DMS 273 (cell line): ENCODE results near the gene UPP1.
A peak's percentile ranks its signal among the peaks of the same experiment; 100 is the strongest.

Source experiments
- DNase-seq: peaks from one replicate; lab custom pipeline; 2025; ENCODE audit not compliant: unreplicated experiment; lab: John Stamatoyannopoulos, UW

The UPP1 gene

DNA sequence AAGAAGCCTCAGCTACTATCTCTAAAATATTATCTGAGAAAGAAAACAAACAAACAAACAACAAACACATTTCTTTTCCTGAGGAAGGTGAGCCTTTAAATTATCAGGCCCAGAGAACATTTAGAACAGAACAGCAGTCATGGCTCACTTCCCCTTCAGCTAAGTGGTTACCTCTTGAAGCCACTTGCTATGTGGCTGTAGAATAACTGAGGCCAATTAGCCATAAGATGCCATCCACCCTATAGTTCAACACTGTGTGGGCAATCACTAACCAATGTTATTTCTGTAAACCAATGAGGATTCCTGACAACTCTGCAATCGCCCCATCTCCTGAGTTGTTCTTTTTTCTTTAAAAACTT, 3.7 kb upstream of the UPP1 start:
- DNase-seq, result no peak

DNA sequence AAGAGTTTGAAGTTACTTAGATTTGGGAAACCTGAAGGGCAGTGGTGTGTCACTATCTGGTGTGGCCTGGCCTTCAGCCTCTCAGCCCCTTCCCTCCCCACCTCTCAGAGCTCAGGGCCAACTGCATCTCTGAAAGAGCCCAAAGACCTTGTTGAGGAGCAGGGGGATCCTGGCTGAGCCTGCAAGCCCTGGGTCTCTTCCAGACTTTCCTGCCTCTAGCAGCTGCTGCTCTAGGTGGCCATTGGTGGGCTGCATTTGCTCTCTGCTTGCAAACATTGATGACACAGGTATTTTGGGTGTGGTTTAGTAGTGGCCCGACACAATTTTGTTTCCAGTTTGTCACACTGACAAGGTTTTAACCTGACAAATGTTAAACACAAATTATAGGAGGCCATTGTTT, 3.1 kb upstream of the UPP1 start:
- no peak for DNase-seq

DNA sequence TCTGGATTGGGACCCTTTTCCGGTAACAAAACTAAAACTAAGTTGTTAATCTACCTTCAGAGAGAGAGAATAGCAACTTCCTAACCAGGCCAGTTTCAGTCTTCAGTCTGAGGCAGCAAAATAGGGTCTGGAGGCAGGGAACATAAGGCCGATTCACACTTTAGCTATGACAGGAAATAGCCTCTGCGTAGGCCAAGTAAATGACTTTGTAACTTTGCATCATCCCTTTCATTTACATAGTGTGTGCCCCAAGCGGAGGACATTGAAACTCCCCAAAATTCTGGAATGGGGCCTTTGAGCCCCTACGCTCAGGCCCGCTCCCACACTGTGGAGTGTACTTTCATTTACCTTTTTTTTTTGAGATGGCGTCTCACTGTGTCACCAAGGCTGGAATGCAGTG, 1.7 kb upstream of the UPP1 start:
- DNase-seq, result no peak

DNA sequence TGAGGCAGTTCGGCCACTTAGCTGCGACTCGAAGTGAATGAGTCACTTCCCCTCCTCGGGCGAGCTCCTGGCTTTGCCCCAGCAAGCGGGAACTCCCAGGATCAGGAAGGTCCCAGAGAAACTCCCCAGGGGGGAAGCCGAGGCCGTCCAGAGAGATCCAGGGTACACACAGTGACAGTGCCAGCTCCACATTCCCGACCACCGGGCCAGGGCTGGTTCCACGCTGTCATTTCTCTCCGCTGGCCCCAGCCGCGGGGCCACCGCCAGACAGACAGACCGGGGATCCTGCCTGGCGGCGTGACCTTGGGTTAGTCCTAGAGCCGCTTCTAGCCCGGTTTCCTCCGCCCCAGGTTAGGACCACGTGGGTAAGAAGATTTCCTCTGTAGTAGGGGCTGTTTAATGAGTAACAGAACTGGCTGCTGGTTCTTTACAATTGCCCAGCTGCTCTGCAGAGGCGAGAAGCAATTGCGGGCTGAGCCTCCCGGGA, 463 bp upstream of the UPP1 start:
- DNase-seq, result peak; percentile 77

DNA sequence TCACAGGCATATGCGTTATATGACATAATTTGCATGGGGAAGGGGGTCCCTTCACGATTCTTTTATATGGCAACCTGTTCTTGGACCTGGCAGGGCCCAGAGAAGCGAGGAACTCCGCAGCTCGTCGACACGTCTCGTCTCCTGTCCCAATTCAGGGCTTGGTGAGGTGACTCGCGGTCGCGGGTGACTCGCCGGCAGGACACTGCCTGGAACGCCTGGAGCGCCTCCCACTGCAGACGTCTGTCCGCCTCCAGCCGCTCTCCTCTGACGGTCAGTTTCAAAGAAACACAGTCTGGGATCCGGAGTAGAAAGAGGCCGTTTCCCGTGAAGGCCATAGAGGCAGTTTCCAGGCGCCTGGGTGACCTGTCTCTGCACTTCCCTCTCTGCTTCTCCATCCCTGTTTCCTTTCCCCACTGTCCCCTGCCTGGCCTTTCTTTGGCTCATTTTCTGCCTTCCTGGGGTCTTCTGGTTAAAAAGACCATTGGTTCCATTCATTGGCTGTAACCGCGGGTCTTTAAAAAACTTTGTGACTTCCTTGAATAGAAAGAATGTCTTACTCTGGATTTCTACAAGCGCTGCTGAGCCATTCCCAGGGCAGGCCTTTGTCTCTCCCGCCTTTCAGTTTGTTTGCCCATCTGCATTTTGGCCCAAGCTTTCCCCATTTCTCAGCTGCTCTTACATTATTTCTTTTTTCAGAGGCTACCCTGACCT, 1.2 kb downstream of the UPP1 start:
- no peak for DNase-seq

DNA sequence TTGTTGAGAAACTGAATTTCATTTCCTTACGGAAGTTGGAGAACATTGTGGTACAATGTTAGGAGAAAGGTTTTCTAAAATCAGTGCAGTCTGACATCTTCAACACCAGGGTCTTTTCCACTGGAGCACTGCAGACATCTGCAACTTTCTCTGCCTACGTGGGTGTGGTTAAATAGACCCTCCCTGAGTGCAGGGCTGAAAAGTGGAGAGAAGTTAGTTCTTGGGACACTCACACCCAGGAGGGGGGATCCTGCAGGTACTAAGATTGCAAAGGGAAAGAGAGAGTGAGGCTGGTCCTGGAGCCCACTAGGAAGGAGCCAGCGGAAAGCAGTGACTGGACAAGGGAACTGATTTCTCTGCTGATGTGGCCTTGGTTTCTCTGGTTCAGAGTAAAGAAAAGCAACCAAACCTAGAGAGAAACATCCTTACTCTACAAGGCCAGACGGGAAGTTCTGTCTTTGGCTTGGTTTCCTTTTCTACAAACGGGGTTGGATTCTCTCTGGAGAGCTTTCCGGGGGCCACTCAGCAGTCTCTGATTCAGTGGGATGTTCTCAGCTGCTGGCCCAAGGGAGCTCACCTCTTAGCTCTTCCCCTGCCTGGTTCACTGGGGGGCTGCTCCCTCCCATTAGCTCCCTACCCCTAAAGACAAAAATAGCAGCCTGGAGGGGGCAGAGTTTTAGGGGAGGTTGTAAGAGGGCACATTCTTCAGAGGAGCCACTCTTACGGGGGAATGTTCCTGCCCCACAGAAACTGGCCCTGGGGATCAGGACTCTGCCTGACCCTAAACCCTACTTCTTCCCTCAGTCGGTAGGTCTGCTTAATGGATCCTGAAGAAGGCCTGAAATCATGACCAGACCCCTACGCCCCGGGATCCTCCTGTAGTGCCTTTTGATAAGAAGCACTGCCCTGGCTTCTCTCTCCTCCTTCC, 2.7 kb downstream of the UPP1 start:
- DNase-seq, result no peak

DNA sequence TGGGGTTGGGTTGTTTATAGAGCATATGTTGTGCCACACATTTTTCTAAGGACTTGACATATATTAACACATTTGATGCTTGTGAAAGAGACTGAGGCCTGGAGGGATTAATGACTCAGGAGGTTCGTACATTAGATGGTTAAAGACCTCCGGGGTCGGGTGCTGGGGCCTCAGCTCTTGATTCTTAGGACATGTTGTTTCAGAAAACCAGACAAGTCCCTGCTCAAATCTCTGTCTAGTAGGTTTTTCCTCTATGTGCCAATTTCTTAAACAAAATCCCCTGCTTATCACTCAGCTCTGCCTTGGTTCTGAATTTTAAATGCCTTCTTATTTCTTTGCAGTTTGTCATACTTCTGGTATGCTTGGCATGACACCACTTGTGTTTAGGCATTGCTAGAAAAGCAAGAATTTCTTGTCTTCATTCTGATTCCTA, 5.8 kb downstream of the UPP1 start:
- no peak for DNase-seq

DNA sequence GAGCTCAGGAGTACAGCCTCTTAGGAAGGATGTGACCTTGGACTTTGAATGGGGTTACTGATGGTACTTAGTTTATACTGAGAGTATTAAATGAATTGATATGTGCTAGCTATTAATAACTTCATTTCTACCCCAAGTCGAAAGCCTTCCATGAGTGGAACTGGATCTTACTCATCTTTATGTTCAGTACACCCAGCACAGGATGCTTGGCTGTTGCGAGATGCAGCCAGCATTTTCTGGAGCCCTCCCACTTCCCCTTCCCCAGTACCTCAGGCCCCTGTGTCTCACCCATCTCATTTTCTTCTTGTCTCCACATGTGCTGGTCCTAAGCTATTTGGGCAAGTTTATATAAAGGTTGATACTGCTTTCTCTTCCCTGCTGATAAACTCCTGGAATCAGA, 7.2 kb downstream of the UPP1 start:
- DNase-seq, result no peak

DNA sequence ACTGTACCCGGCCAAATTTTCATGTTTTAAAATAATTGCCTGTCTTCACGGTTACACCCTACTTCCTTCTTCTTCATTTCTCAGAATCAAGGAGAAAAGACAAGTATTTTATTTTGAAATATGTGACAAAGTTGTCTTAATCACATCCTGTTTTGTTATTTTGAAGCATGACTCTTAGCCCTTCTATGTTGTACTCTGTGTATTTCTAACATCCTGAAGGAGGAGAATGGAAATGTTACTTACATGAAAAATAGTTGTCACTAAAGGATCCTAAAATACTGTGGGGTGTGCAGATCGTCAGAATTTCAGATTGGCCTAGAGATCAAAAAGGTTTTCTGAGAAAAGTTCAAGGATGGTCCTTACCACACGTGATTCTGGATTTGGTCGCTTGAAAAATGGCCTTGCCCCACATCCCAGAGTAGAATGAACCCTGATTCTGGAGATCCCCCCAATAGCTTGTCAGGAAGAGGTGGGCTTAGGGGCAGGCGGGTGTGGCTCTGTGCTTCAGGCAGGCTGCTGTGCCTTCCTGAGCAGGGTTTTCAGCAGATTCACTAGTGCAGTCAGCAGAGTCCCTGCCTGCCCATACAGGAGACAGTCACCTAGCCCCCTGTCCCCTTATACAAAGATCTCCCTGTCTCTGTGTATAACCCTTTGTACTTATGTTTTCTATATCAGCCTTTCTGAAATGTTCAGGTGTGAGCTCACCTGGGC, 8.6 kb downstream of the UPP1 start:
- no peak for DNase-seq

DNA sequence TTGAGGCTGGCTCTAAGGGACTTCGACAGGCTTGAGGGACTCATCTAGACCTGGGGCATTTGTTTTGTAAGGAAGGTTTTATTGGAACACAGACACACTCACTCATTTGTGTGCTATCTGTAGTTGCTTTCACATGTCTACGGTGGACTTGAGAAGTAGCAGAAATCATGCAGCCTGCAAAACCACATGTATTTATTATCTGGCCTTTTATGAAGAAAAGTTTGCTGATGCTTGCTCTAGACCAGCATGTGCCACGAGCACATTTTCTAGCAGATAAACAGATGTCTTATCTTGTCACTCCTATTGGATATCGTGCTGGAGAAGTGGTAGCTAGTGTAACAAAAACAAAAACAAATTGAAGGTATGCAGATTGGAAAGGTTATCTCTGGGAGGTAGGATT, 9.8 kb downstream of the UPP1 start:
- DNase-seq, result no peak

DNA sequence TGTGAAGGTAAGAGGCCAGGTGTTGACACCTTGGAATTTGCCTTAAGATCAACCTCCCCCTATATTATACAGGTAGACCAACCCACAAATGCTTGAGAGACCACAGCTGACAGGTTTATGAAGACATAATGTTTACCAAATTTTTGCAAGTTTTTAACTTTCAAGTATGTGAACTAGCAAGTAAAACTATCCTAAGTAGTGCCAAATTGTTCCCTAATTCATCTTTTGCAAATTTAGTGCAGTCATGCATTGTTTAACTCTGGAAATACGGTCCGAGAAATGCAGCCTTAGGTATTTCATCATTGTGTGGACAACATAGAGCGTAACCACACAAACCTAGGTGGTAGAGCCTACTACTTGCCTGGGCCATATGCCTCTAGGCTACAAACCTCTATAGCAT, 10.7 kb downstream of the UPP1 start:
- DNase-seq, result no peak

DNA sequence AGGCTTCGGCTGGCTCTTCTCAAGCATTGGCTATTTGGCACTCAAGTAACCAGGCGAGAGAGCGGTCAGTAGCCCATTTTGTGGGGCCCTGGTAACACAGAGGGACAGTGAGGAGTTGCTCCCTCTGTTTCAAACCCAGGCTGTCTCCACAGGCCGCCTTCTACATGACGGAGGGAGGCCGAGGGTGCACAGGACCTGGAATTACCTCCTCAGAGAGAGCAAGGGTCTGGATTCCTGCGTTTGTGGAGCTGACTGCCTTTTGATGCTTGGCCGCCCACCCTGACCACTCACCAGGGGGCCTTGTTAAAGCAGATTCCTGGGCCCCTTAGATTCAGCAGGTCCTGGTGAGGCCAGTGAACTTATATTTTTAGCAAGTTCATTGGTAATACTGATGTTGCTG, 12.3 kb downstream of the UPP1 start:
- DNase-seq, result no peak

DNA sequence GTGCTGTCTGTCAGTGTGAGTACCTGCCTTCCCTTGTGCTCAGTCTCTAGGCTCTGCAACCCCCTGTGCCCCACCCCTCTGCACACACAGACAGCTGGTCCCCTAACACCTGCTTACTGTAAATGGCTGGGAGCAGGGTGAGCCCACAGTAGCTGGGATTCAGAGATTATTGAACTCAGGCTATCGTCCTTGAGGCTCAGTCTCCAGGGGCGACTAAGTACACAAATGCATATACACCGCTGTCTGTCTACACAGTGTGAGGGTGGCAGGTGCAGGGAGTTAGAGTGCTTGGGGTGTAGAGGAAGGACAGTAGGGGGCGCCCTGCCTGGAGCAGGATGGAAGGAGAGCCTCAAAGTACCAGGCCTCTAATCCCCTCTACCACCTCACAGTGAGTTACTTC, 12.9 kb downstream of the UPP1 start:
- no peak for DNase-seq

DNA sequence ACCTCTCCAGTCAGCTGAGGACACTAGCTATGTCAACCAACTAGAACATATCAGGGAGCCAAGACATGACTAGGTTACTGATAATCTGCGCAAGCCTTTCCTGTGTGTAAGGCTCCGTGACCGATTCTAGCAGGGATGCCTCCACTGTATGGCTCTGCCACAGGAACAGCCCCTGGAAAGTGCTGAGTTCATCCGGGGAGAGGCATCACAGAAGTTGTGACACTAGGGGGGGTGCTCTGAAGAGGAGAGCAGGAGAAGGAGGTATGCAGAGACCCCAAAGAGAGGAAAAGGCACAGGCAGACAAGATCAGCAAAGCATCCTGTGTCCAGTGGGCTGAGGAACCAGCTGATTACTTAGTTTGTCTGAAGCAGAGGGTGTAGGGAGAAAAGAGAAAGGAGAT, 13.5 kb downstream of the UPP1 start:
- DNase-seq, result no peak

DNA sequence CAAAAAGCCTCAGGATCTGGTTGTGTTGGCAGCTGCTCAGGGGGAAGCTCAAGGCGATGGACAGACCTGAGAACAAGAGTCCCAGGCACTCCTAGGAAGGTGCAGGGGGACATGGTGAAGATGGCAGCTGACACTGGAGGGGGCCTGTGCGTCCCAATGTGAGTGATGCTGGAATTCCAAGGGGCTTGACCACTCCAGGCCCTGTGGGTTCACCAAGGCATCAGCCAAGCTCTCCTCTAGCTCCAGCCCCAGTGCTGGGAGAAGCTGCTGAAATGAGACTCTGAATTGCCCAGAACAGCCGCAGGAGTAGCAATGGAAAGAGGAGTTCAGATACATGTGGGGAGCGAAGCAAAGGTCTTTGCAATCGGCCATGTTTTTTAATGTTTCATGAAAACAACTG, 16.0 kb downstream of the UPP1 start:
- DNase-seq, result no peak

DNA sequence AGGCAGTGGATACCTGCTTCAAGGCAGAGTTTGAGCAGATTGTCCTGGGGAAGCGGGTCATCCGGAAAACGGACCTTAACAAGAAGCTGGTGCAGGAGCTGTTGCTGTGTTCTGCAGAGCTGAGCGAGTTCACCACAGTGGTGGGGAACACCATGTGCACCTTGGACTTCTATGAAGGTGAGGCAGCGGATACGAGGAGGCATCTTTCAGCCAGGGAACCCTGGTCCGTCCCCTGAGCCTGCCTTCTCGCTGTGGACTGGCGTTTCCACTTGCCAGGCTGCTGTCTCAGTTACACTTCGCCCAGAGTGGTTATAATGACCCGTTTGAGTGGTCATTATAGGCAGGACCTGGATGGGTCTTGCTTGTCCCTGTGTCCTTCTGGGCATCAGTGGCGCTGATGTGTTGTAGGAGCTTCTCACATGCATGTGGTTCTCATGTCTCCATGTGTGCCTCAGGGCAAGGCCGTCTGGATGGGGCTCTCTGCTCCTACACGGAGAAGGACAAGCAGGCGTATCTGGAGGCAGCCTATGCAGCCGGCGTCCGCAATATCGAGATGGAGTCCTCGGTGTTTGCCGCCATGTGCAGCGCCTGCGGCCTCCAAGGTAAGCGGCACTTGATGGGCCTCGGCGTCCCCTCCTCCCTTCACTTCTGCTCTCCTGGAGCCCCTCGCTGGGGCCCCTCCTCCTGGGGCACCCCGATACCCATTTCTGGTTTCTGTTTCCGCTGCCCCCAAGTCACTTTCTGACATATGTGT, 18.0 kb downstream of the UPP1 start:
- DNase-seq, result no peak

DNA sequence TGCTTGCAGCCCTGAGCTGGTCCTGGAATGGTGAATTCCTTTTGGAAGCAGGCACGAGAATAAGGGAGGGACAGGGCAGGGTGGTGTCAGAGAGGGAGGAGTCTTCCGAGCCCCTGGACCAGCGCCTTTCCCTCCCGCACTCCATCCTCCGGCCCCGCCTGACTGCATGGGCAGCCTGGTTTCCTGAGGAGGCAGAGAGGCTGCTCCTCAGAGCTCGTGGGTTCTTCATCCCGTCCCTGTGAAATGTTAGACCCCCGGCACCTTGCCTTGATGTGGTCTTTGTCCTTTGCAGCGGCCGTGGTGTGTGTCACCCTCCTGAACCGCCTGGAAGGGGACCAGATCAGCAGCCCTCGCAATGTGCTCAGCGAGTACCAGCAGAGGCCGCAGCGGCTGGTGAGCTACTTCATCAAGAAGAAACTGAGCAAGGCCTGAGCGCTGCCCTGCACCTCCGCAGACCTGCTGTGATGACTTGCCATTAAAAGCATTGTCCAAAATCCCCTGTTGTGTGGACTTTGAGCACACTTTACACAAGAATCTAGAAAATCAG, 18.9 kb downstream of the UPP1 start:
- DNase-seq, result no peak

DNA sequence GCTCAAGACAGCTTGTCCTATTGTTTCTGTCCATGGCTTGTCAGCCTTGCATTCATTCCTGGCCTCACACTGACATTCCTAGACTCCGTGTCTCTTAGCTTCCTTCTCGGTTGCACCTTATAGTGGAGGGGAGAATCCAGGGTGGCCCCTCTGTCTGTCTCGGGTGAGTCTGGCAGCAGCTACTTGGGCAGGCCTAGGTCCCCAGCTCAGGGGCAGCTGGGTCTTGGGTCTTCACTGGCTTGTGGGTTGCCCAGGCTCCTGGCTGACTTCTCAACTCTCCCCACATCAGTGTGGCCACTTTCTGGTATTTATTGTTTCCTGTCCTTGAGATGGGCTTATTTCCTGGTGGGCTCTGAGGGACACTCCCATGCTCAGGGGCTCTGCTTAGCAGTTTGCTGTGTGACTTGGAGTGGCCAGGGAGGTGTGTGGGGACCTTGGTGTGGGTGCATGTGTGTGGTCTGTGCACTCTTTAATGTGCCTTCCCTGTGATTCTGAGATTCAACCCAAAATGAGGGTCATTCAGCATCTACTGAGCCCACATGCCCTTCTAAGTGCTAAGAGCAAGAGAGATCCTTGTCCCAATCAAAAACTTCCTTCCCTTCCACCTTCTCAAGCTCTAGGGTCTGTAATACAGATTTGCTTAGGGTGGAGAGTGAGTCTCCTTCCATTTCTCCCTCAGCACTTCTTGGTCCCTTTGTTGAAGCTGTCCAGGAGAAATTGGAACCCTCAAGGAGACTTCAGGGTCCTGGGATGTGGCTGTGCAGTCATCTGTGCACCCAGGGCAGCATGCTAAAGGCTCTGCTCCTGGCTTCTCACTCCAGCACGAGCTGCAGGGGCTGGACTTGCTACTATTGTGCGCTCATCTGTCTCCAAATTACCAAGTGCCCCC, 20.1 kb downstream of the UPP1 start:
- no peak for DNase-seq

DNA sequence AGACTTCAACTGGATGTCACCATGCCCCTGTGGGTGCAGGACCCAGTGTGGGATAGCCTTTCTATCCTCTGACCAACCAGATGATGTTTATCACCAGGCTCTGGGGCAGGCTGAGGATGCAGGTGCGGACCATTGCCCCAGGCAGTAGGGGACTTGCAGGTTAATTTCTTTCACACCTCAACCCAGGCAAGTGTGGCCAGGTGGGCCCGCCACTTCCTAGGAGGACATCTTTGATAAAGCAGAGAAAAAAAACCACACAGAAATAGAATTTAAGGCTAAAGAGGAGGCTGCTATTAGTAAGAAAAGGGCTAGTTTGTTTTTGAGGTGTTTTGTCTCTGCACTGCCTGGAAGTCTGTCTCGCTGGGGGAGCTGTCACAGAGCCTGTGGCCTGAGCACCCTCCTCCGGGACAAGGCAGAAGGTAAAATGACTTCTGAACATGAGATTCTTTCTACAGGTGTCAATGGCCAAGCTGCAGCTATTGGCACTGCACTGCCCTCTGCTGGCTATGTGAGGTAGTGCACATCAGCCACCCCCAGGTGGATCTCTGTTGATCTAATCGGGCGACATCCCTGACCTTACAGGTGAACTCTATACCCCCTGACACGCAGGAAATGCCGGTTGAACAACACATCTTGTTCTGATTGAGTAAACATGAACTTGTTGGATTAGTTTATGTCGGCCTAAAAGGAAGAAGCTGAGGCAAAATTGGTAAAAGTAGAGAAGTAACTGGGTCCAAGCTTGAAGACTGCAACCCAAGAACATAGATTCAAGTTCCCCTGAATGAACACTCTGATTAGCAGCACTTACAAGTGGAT, 21.0 kb downstream of the UPP1 start:
- DNase-seq, result peak; percentile 84
